IMR-90 (cell line): Measurements from ENCODE around the gene SDK1.

Experiments
- CEBPB ChIP-seq: IDR thresholded peaks from 2 replicates; pipeline ENCODE4 v1.6.1; 2012; ENCODE audit warnings: low read depth, low read length, improper control_type of control experiment
- CHD1 ChIP-seq: IDR thresholded peaks from 2 replicates; pipeline ENCODE4 v1.6.1; 2012; ENCODE audit warnings: low read depth, low read length, improper control_type of control experiment
- CTCF ChIP-seq: conservative IDR thresholded peaks from 2 replicates; pipeline ENCODE4 v1.5.1; 2012; ENCODE audit warnings: mild to moderate bottlenecking, low read depth, low read length, improper control_type of control experiment
- FOS ChIP-seq: fragments of 150-350 bp; IDR thresholded peaks from 2 replicates; pipeline ENCODE4 v1.6.1; 2016; ENCODE audit warnings: low read depth, low read length
- MAFK ChIP-seq: IDR thresholded peaks from 2 replicates; pipeline ENCODE4 v1.6.1; 2012; ENCODE audit warnings: low read depth, low read length, improper control_type of control experiment
- MAZ ChIP-seq: IDR thresholded peaks from 2 replicates; pipeline ENCODE4 v1.6.1; 2012; ENCODE audit warnings: low read depth, mild to moderate bottlenecking, low read length, improper control_type of control experiment, moderate library complexity, borderline replicate concordance
- MXI1 ChIP-seq: IDR thresholded peaks from 2 replicates; pipeline ENCODE4 v1.6.1; 2012; ENCODE audit warnings: low read depth, mild to moderate bottlenecking, low read length, moderate library complexity, borderline replicate concordance
- POLR2A ChIP-seq: IDR thresholded peaks from 2 replicates; pipeline ENCODE4 v1.6.1; 2012; ENCODE audit warnings: mild to moderate bottlenecking, low read depth, low read length
- RAD21 ChIP-seq: IDR thresholded peaks from 2 replicates; pipeline ENCODE4 v1.6.1; 2012; ENCODE audit warnings: low read length, improper control_type of control experiment
- RFX5 ChIP-seq: IDR thresholded peaks from 2 replicates; pipeline ENCODE4 v1.8.0; 2012; ENCODE audit warnings: low read depth, mild to moderate bottlenecking, low read length, moderate library complexity
- SMC3 ChIP-seq: fragments of 150-350 bp; IDR thresholded peaks from 2 replicates; pipeline ENCODE4 v1.6.1; 2016; ENCODE audit warnings: low read depth, mild to moderate bottlenecking, antibody characterized with exemption, low read length, moderate library complexity
- USF2 ChIP-seq: fragments of 150-350 bp; IDR thresholded peaks from 2 replicates; pipeline ENCODE4 v1.6.1; 2017; ENCODE audit warnings: mild to moderate bottlenecking, antibody characterized with exemption, low read length, low read depth

GRCh38 chr7:4273566-4274230 is 972.6 kb downstream of the SDK1 start:
- no peak for TF ChIP-seq RAD21
- TF ChIP-seq MAFK: no peak
- TF ChIP-seq CTCF: no peak
- no peak for TF ChIP-seq RFX5
- no peak for TF ChIP-seq MXI1
- TF ChIP-seq POLR2A: no peak
- no peak for TF ChIP-seq CHD1
- TF ChIP-seq USF2: no peak
- no peak for TF ChIP-seq MAZ
- no peak for TF ChIP-seq SMC3
- no peak for TF ChIP-seq CEBPB
- TF ChIP-seq FOS: no peak
